Muscle layer of duodenum (tissue), 2 donors: ENCODE data around the gene ZBTB26.

Experiments used
- H3K27ac ChIP-seq: one replicate; pipeline ENCODE4 v1.7.0; 2013; ENCODE audit warnings: mild to moderate bottlenecking, low read length
- H3K27me3 ChIP-seq: one replicate; pipeline ENCODE4 v1.7.0; 2013; ENCODE audit warnings: low read depth, mild to moderate bottlenecking, control low read depth, low read length
- H3K36me3 ChIP-seq, 2 donors: one replicate each; pipeline ENCODE4 v1.7.0; 2013; ENCODE audit warnings: low read length in 2 of 2, control low read depth in 1 of 2, mild to moderate bottlenecking in 1 of 2; ENCODE audit not compliant: insufficient read depth in 2 of 2, control insufficient read depth in 1 of 2
- H3K4me1 ChIP-seq, 2 donors: one replicate each; pipeline ENCODE4 v1.7.0; 2013; ENCODE audit warnings: low read length in 2 of 2, mild to moderate bottlenecking in 2 of 2, control low read depth in 1 of 2, moderate library complexity in 1 of 2; ENCODE audit not compliant: insufficient read depth in 2 of 2, control insufficient read depth in 1 of 2
- H3K4me3 ChIP-seq, 2 donors: one replicate each; pipeline ENCODE4 v1.7.0; 2013; ENCODE audit warnings: low read length in 2 of 2, low read depth in 1 of 2, mild to moderate bottlenecking in 1 of 2
- H3K9me3 ChIP-seq, 2 donors: one replicate each; pipeline ENCODE4 v1.7.0; 2013; ENCODE audit warnings: low read length in 2 of 2, control low read depth in 1 of 2, mild to moderate bottlenecking in 1 of 2; ENCODE audit not compliant: control insufficient read depth in 1 of 2
- donor health status: healthy.

ZBTB26 gene

DNA sequence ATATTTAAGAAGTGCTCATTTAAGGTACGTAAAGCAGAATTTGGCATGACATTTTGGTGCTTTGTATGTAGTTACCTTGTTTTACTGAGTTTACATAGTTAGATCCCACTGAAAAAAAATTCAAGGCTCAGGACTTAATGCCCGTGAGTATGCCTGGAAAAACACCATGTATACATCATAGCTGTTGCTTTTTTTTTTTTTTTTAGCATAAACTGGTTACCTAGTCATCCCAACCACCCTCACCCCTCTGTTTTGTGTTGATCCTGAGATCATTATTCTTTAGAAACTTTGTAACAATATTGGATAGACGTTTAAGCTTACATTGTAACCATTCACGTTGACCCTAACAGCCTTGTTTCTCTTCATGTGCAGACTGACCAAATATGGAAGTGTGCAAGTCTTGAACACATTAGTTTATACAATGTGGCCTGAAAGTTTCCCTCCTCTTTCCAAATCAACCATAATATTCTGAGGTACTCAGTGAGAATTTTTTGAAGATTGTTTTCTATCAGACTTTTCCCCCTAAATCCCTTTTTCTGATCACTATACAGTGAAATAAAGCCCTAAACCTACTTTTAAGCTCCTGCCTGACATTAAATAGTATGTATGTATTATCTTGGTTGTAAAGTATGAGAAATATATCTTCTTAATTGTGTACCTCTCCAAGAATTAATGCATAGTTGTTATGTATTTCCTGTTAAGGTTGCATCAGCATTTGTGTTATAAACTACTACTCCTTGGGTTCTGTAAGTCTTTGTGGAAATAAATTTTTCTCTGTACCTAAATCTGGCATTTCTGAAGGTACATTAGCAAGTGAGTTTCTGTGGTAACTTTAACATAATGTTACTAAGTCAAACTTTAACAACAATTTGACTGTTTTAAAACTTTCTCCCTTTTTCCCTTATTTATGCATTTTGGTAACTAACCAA, 13.9 kb upstream of the ZBTB26 start:
- peak overlapping the region; percentile 4 for H3K27ac ChIP-seq
- no peaks in the 10 kb centered on the region for H3K9me3 ChIP-seq
- H3K4me3 ChIP-seq: no peak overlapping the region
- no peaks in the 10 kb centered on the region for H3K27me3 ChIP-seq
- no peaks in the 10 kb centered on the region for H3K36me3 ChIP-seq
- H3K4me1 ChIP-seq: peaks cover 4 to 35% of the 10 kb centered on the region in 2 donors

DNA sequence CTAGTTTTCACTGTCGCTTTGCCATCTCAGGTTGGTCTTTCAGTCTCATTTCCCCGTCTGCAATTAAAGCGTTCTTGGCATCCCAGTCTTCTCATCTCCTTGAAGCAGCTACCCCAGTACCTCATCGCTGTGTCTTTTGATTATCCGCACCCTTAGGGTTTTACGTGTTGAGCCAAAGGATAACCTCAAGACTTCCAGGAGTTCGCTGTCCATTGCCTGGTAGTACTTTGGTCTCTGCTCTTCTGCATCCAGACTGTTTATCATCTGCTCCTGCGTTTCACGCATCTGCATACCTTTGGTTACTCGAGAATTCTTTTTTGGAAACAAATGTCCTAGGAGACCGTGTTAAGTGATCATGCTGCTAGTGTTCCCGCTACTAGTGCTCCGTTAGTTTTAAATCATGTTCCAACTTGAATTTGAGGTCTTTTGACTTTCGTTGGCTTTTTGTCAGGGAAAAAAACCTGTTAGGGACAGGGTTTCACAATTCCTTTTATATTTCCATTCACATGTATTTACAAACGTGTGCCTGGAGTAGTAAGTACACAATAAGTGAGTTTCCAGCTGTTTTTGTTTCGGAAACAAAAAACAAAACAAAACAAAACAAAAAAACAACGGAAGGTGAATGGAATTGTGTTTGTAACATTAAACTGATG, 10.4 kb upstream of the ZBTB26 start:
- Histone ChIP-seq H3K27ac (peak overlapping the region; percentile 96), H3K27me3 (no peaks in the 10 kb centered on the region), H3K4me3 (peak overlapping the region; percentile 81 to 92), H3K36me3 (peaks cover 0 to 5% of the 10 kb centered on the region in 2 donors), H3K4me1 (peaks cover 4 to 21% of the 10 kb centered on the region in 2 donors), H3K9me3 (no peaks in the 10 kb centered on the region)

- Histone ChIP-seq H3K9me3 (no peaks in the 10 kb centered on the region), H3K36me3 (peaks cover 4 to 12% of the 10 kb centered on the region in 2 donors), H3K4me1 (peaks cover 4 to 18% of the 10 kb centered on the region in 2 donors), H3K27me3 (no peaks in the 10 kb centered on the region), H3K4me3 (peak within 1 kb of the TSS; percentile 81 to 92), H3K27ac (peak within 1 kb of the TSS; percentile 96)
Measured at GRCh38 chr9:122940749-122941581, 9.7 kb upstream of the ZBTB26 start, which contains the start of gene RABGAP1. RABGAP1 (plus strand) TSS chr9:122941020; CDS start chr9:122957060, 16,040 bp downstream.

- Histone ChIP-seq H3K9me3 (no peaks in the 10 kb centered on the region), H3K36me3 (peaks cover 4 to 12% of the 10 kb centered on the region in 2 donors), H3K4me1 (peaks cover 4 to 18% of the 10 kb centered on the region in 2 donors), H3K27me3 (no peaks in the 10 kb centered on the region), H3K27ac (peak overlapping the region; percentile 26), H3K4me3 (peak overlapping the region; percentile 32 to 44)
Measured at GRCh38 chr9:122940454-122940748, 9.1 kb upstream of the ZBTB26 start.

DNA sequence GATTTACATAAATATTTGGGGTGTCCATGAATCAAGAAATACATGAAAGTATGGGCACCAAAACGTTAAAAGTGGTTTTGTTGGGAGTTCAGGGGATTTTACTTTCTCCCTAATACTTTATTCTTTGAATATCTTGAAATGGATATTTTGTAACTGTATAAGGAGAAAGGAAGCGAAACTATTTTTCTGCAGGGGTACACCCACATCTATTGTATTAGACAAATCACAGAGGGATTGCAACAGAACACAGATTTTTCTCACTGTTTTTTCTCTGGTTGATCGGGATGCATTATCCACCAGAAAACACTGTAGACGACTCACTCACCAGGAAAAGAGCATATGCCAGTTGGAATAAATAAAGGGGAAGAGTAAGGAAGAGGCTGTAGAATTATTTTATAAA, 8.3 kb upstream of the ZBTB26 start:
- H3K4me1 ChIP-seq: peaks cover 4 to 15% of the 10 kb centered on the region in 2 donors
- peaks cover 4 to 12% of the 10 kb centered on the region in 2 donors for H3K36me3 ChIP-seq
- no peaks in the 10 kb centered on the region for H3K27me3 ChIP-seq
- no peak overlapping the region for H3K27ac ChIP-seq
- H3K9me3 ChIP-seq: no peaks in the 10 kb centered on the region
- H3K4me3 ChIP-seq: no peak overlapping the region

- Histone ChIP-seq H3K4me3 (no peak overlapping the region), H3K27ac (no peak overlapping the region), H3K9me3 (no peaks in the 10 kb centered on the region), H3K27me3 (no peaks in the 10 kb centered on the region), H3K4me1 (peaks cover 4 to 18% of the 10 kb centered on the region in 2 donors), H3K36me3 (peaks cover 4 to 12% of the 10 kb centered on the region in 2 donors)
Measured at GRCh38 chr9:122936883-122937282, 5.6 kb upstream of the ZBTB26 start.

DNA sequence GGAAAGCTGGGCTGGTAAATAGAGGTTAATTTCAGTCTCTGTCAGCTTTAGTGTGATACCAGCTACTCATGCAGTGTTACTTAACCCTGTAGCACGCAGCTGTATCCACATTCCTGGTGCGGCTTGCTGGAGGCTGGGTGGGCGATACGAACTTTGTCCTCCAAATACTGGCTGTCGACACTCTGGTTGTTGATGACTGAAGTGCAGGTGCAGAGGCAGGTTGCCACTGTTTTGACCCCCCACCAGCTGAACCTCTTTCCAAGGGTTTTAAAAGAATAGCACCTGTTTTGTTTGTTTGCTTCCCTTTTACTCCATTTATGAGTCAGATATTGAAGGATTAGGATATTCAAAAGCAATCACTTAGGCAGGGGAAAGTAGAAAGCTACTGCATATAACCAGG, 5.2 kb upstream of the ZBTB26 start:
- Histone ChIP-seq H3K36me3 (peaks cover 4 to 12% of the 10 kb centered on the region in 2 donors), H3K27me3 (no peaks in the 10 kb centered on the region), H3K4me1 (peaks cover 4 to 14% of the 10 kb centered on the region in 2 donors), H3K4me3 (no peak overlapping the region), H3K9me3 (no peaks in the 10 kb centered on the region), H3K27ac (no peak overlapping the region)

- Histone ChIP-seq H3K36me3 (peaks cover 0 to 6% of the 10 kb centered on the region in 2 donors), H3K4me3 (peak overlapping the region; percentile 77 to 96), H3K27ac (peak overlapping the region; percentile 91), H3K9me3 (no peaks in the 10 kb centered on the region), H3K4me1 (peaks cover 12 to 35% of the 10 kb centered on the region in 2 donors), H3K27me3 (no peaks in the 10 kb centered on the region)
Measured at GRCh38 chr9:122930541-122931225, 629 bp downstream of the ZBTB26 start.

DNA sequence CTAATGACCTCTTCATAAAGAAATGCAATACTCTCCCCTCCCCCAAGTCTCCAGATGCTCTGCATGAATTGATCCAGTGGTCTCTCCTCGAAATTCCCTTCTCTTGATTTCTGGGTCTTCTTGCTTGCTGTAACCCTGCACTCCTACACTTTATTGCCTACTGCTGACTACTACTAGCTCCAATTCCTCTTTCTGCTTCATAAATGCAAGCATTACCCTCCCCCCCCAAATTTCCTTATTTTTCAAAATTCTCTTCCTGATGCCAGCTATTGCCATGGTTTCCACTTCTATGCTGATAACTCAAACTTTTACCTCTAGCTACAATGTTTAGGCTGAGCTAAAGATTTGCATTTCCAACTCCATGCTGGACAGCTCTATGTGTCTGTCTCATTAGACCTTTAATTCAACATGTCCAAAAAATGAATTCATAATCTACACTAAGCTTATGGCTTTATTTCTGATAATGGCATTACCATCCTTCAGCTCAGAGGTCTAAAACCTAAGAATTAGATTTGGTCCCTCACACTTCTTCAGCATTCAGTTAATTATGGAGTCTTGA, 1.4 kb downstream of the ZBTB26 start:
- Histone ChIP-seq H3K27me3 (no peaks in the 10 kb centered on the region), H3K4me1 (peaks cover 12 to 35% of the 10 kb centered on the region in 2 donors), H3K27ac (no peak overlapping the region), H3K36me3 (peaks cover 0 to 6% of the 10 kb centered on the region in 2 donors), H3K9me3 (no peaks in the 10 kb centered on the region), H3K4me3 (peak overlapping the region in 1 of 2 donors; percentile 96)

DNA sequence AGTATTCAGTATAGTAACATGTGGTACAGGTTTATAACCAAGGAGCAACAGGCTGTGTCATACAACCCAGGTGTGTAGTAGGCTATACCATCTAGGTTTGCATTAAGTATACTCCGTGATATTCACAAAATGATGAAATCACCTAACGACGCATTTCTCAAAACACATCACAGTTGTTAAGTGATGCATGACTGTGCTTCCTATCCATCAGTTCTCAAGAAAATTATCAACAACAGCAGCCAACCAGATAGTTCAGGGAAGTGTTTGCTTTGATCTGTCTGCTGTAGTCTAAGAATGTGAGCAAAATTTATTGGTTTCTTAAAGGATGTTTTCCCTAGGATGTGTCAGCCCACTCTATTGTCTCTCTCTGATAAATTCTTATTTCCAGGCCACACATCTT, 7.4 kb downstream of the ZBTB26 start:
- peaks cover 1 to 12% of the 10 kb centered on the region in 2 donors for H3K36me3 ChIP-seq
- no peak overlapping the region for H3K27ac ChIP-seq

More for the DNA sequence above, 7.4 kb downstream of the ZBTB26 start:
- peaks cover 0 to 5% of the 10 kb centered on the region in 2 donors for H3K4me1 ChIP-seq
- no peaks in the 10 kb centered on the region for H3K9me3 ChIP-seq
- H3K27me3 ChIP-seq: no peaks in the 10 kb centered on the region
- no peak overlapping the region for H3K4me3 ChIP-seq
